H1 (cell line): ENCODE data around the gene RBM20. TPM values are rescaled to one million over a fixed set of nuclear protein-coding genes. Genes with fewer than 3 reads are reported as not detected.

Experiments
- CTCF ChIA-PET: fragments of 300-600 bp; sonication (Branson Sonifier 250); formaldehyde crosslinking; loops from one replicate; lab custom pipeline; 2021; ENCODE audit not compliant: partially characterized antibody; lab: Charles Lee
- POLR2A ChIA-PET: fragments of 300-600 bp; sonication (Branson Sonifier 250); formaldehyde crosslinking; loops from one replicate; lab custom pipeline; 2021; ENCODE audit warnings: inconsistent platforms; ENCODE audit not compliant: partially characterized antibody; lab: Charles Lee
- DNase-seq, 2 experiments: peaks; one replicate each; pipeline versions ENCODE4 v3.0.0 to v3.0.0-alpha.2; 2010 to 2022; ENCODE audit warnings: low spot score in 2 of 2, low read depth in 1 of 2, mixed read lengths in 1 of 2
- FAIRE-seq: peaks from 2 replicates; lab custom pipeline; 2011; peaks lifted over from hg19 to GRCh38; lab: Jason Lieb, UNC
- H2AFZ ChIP-seq: 2 replicates; pipeline ENCODE4 v1.8.1; 2012; ENCODE audit warnings: low read length, inconsistent platforms
- H2AK5ac ChIP-seq: 2 replicates; pipeline ENCODE4 v1.6.1; 2013; ENCODE audit warnings: low read depth, low read length
- H2BK120ac ChIP-seq: replicated peaks from 2 replicates; pipeline ENCODE3; 2013; ENCODE audit warnings: low read depth, low read length, inconsistent platforms
- H2BK12ac ChIP-seq: 2 replicates; pipeline ENCODE4 v1.6.1; 2013; ENCODE audit warnings: low read depth, low read length
- H2BK15ac ChIP-seq: 2 replicates; pipeline ENCODE4 v1.6.1; 2013; ENCODE audit warnings: low read length
- H2BK20ac ChIP-seq: 2 replicates; pipeline ENCODE4 v1.6.1; 2013; ENCODE audit warnings: low read length
- H2BK5ac ChIP-seq: 2 replicates; pipeline ENCODE4 v1.6.1; 2013; ENCODE audit warnings: low read depth, low read length
- H3K14ac ChIP-seq: 2 replicates; pipeline ENCODE4 v1.6.1; 2013; ENCODE audit warnings: inconsistent platforms; ENCODE audit not compliant: insufficient read length
- H3K18ac ChIP-seq: 2 replicates; pipeline ENCODE4 v1.6.1; 2013; ENCODE audit warnings: low read length; ENCODE audit errors: extremely low read depth
- H3K23ac ChIP-seq: 2 replicates; pipeline ENCODE4 v1.6.1; 2013; ENCODE audit warnings: inconsistent platforms; ENCODE audit not compliant: insufficient read length
- H3K23me2 ChIP-seq: 2 replicates; pipeline ENCODE4 v1.6.1; 2013; ENCODE audit warnings: low read depth, low read length
- H3K27ac ChIP-seq: 2 replicates; pipeline ENCODE4 v1.6.1; 2011; ENCODE audit warnings: low read depth, low read length, inconsistent platforms
- H3K27me3 ChIP-seq, 4 experiments: replicated peaks in 1 of 4; 1 replicate in 1 of 4; 2 replicates in 3 of 4; pipeline versions ENCODE4 v1.6.1 to v1.8.1; 2011 to 2013; ENCODE audit warnings: low read length in 3 of 4, mild to moderate bottlenecking in 3 of 4, inconsistent platforms in 2 of 4, mixed read lengths in 2 of 4, moderate library complexity in 1 of 4; ENCODE audit not compliant: control insufficient read depth in 3 of 4, insufficient read depth in 3 of 4; ENCODE audit errors: extremely low read depth in 1 of 4
- H3K36me3 ChIP-seq, 4 experiments: 2 replicates each; pipeline versions ENCODE4 v1.6.1 to v1.8.1; 2011 to 2013; ENCODE audit warnings: mild to moderate bottlenecking in 4 of 4, low read length in 3 of 4, moderate library complexity in 2 of 4, control low read depth in 1 of 4, inconsistent platforms in 1 of 4; ENCODE audit not compliant: insufficient read depth in 4 of 4, control insufficient read depth in 2 of 4
- H3K4ac ChIP-seq: replicated peaks from 2 replicates; pipeline ENCODE3; 2013; ENCODE audit warnings: low read length, low read depth, mixed read lengths, inconsistent platforms; ENCODE audit not compliant: insufficient read length
- H3K4me1 ChIP-seq, 4 experiments: replicated peaks in 1 of 4; 1 replicate in 1 of 4; 2 replicates in 3 of 4; pipeline versions ENCODE4 v1.6.1 to v1.8.1; 2011 to 2013; ENCODE audit warnings: low read length in 3 of 4, inconsistent platforms in 2 of 4, mixed read lengths in 1 of 4; ENCODE audit not compliant: insufficient read depth in 4 of 4, control insufficient read depth in 3 of 4
- H3K4me2 ChIP-seq, 2 experiments: 2 replicates each; pipeline versions ENCODE4 v1.6.1 to v1.8.1; 2011 to 2013; ENCODE audit warnings: low read depth in 2 of 2, low read length in 2 of 2, control low read depth in 1 of 2, inconsistent platforms in 1 of 2, mild to moderate bottlenecking in 1 of 2; ENCODE audit not compliant: insufficient read depth in 1 of 2
- H3K4me3 ChIP-seq, 4 experiments: fragments of 200-600, 300-600 bp in 1 of 4; sonication (generic), shearing (Covaris generic), sonication (Bioruptor Twin) in 1 of 4; 2 replicates each; pipeline versions ENCODE4 v1.5.1 to v1.8.1; 2011 to 2016; ENCODE audit warnings: low read length in 4 of 4, low read depth in 3 of 4, control low read depth in 2 of 4, inconsistent platforms in 2 of 4, mild to moderate bottlenecking in 2 of 4, mixed read lengths in 1 of 4, moderate library complexity in 1 of 4; ENCODE audit not compliant: insufficient read depth in 2 of 4; ENCODE audit errors: extremely low read depth in 1 of 4
- H3K56ac ChIP-seq: replicated peaks from 2 replicates; pipeline ENCODE3; 2013; ENCODE audit warnings: low read depth, mild to moderate bottlenecking, mixed read lengths, low read length, inconsistent platforms; ENCODE audit not compliant: insufficient read length
- H3K79me1 ChIP-seq: 2 replicates; pipeline ENCODE4 v1.6.1; 2013; ENCODE audit warnings: low read depth, low read length, control low read depth
- H3K79me2 ChIP-seq, 2 experiments: 2 replicates each; pipeline versions ENCODE4 v1.6.1 to v1.8.1; 2012 to 2013; ENCODE audit warnings: low read length in 2 of 2, mild to moderate bottlenecking in 2 of 2, inconsistent platforms in 1 of 2; ENCODE audit not compliant: insufficient read depth in 2 of 2, control insufficient read depth in 1 of 2
- H3K9ac ChIP-seq, 4 experiments: replicated peaks in 1 of 4; 1 replicate in 1 of 4; 2 replicates in 3 of 4; pipeline versions ENCODE4 v1.6.1 to v1.8.1; 2011 to 2013; ENCODE audit warnings: low read depth in 3 of 4, low read length in 3 of 4, control low read depth in 2 of 4, mild to moderate bottlenecking in 2 of 4, moderate library complexity in 2 of 4, inconsistent platforms in 1 of 4; ENCODE audit errors: extremely low read depth in 1 of 4
- H3K9me3 ChIP-seq, 2 experiments: 2 replicates each; pipeline versions ENCODE4 v1.6.1 to v1.8.1; 2012 to 2013; ENCODE audit warnings: mild to moderate bottlenecking in 2 of 2, moderate library complexity in 2 of 2, control low read depth in 1 of 2, inconsistent platforms in 1 of 2, low read depth in 1 of 2, low read length in 1 of 2, mixed read lengths in 1 of 2; ENCODE audit not compliant: insufficient read depth in 2 of 2
- H4K20me1 ChIP-seq, 2 experiments: replicated peaks in 1 of 2; 2 replicates each; pipeline versions ENCODE3 to v1.8.1; 2011 to 2013; ENCODE audit warnings: inconsistent platforms in 2 of 2, low read length in 2 of 2, mild to moderate bottlenecking in 1 of 2; ENCODE audit not compliant: insufficient read depth in 2 of 2, control insufficient read depth in 1 of 2
- H4K5ac ChIP-seq: 2 replicates; pipeline ENCODE4 v1.6.1; 2013; ENCODE audit warnings: low read length, low read depth, mixed read lengths, inconsistent platforms; ENCODE audit not compliant: insufficient read length
- H4K8ac ChIP-seq: 2 replicates; pipeline ENCODE4 v1.8.0; 2013; ENCODE audit warnings: mild to moderate bottlenecking, moderate library complexity, low read length, inconsistent platforms; ENCODE audit not compliant: insufficient read depth; ENCODE audit errors: extremely low read depth
- H4K91ac ChIP-seq: replicated peaks from 2 replicates; pipeline ENCODE3; 2013; ENCODE audit warnings: low read length, mixed read lengths, inconsistent platforms; ENCODE audit not compliant: insufficient read length
- CEBPB ChIP-seq: IDR thresholded peaks from 2 replicates; pipeline ENCODE4 v1.6.1; 2012; ENCODE audit warnings: low read depth, low read length
- E2F6 ChIP-seq: IDR thresholded peaks from 2 replicates; pipeline ENCODE4 v1.6.1; 2012; ENCODE audit warnings: inconsistent platforms
- FOSL1 ChIP-seq: IDR thresholded peaks from 2 replicates; pipeline ENCODE4 v1.6.1; 2011; ENCODE audit warnings: mild to moderate bottlenecking, low read depth, low read length, moderate library complexity; ENCODE audit not compliant: insufficient read depth
- GTF2F1 ChIP-seq: IDR thresholded peaks from 2 replicates; pipeline ENCODE4 v1.6.1; 2012; ENCODE audit warnings: low read depth, low read length, improper control_type of control experiment, borderline replicate concordance
- JUND ChIP-seq: IDR thresholded peaks from 2 replicates; pipeline ENCODE4 v1.6.1; 2011; ENCODE audit warnings: mild to moderate bottlenecking, improper control_type of control experiment, low read length
- MAFK ChIP-seq: IDR thresholded peaks from 2 replicates; pipeline ENCODE4 v1.6.1; 2012; ENCODE audit warnings: low read depth, mild to moderate bottlenecking, improper control_type of control experiment, low read length
- PHF8 ChIP-seq: fragments of 200-600 bp; sonication (generic); conservative IDR thresholded peaks from 2 replicates; pipeline ENCODE4 v1.7.1; 2012; ENCODE audit warnings: low read depth, mild to moderate bottlenecking, inconsistent platforms, low read length, moderate library complexity
- USF2 ChIP-seq: IDR thresholded peaks from 2 replicates; pipeline ENCODE4 v1.6.1; 2011; ENCODE audit warnings: low read length, improper control_type of control experiment
- WGBS, 2 experiments: shearing (Covaris generic) in 1 of 2; methylation state at CpG; one replicate each; pipeline versions ENCODE4 v1.1.6 to v1.1.7; 2013 to 2015; ENCODE audit warnings: low lambda C conversion rate in 2 of 2, mixed read lengths in 2 of 2, inconsistent platforms in 1 of 2, low coverage in 1 of 2, missing lambda C conversion rate in 1 of 2; ENCODE audit not compliant: insufficient replicate concordance in 2 of 2, insufficient coverage in 1 of 2, insufficient read length in 1 of 2; ENCODE audit errors: extremely low coverage in 1 of 2, missing lambda C conversion rate in 1 of 2; 5-methylcytosine and 5-hydroxymethylcytosine counted together
- polyA plus RNA-seq, 7 experiments: library from polyadenylated mRNA; depleted of rRNA in 3 of 7; stranded (reverse) in 5 of 7; unstranded in 2 of 7; fragments of >200 nt in 5 of 7; fragments of 200-250 nt in 2 of 7; gene quantifications; 1 replicate in 5 of 7; 2 replicates in 1 of 7; 4 replicates in 1 of 7; pipeline versions ENCODE4 v1.2.1 to v1.2.3, GENCODE V29; 2011 to 2013; ENCODE audit warnings: missing spikeins in 2 of 7, mixed read lengths in 2 of 7
- total RNA-seq: library from RNA; stranded (reverse); fragmentation: NEBNext Ultra II Directional; extraction: Animal tissue kit (Norgen Biotek cat#: 25700); gene quantifications from 2 replicates; pipeline ENCODE4 v1.2.1, GENCODE V29; 2021

Gene RBM20
- total and polyA plus RNA-seq, 2 of the 8 experiments (the other 6 are each of a cell fraction or from before 2014, with no cell fraction given): 0.05 to 0.63 TPM

GRCh38 chr10:110694820-110695538, 50.8 kb downstream of the RBM20 start:
- Histone ChIP-seq H2BK5ac (no peak overlapping the region), H3K23me2 (no peaks in the 10 kb centered on the region), H3K14ac (no peak overlapping the region), H2BK20ac (no peak overlapping the region), H2AFZ (no peak overlapping the region), H4K5ac (no peak overlapping the region), H3K18ac (no peak overlapping the region), H3K4me2 (no peak overlapping the region), H3K56ac (no peak overlapping the region), H2AK5ac (no peak overlapping the region), H3K79me1 (no peaks in the 10 kb centered on the region), H3K27ac (no peak overlapping the region), H4K20me1 (peaks cover 0 to 2% of the 10 kb centered on the region in 2 experiments), H2BK15ac (no peak overlapping the region), H3K36me3 (no peaks in the 10 kb centered on the region), H3K27me3 (no peaks in the 10 kb centered on the region), H3K9me3 (0 out of 4 replicates have a peak, but pooled peaks cover 0 to 6% of the 10 kb centered on the region in 2 experiments), H2BK120ac (no peak overlapping the region), H3K23ac (no peak overlapping the region), H3K4me3 (no peak overlapping the region), H3K9ac (no peak overlapping the region), H4K91ac (no peak overlapping the region), H3K79me2 (no peaks in the 10 kb centered on the region), H3K4me1 (no peaks in the 10 kb centered on the region; a peak in 1 of 7 replicates), H3K4ac (no peak overlapping the region), H2BK12ac (no peak overlapping the region), H4K8ac (no peak overlapping the region)
- FAIRE-seq (no peak), DNase-seq (no peak)
- ChIA-PET POLR2A (interaction anchor here (0.5 kb wide), 1 partner anchor 99 kb away, joined by 3 read pairs; no protein-coding TSS in a partner anchor), CTCF (interaction anchor here (1.0 to 1.7 kb wide), 4 partner anchors 14 to 84 kb away, joined by 3 to 9 read pairs (median 4); no protein-coding TSS in a partner anchor)
- 83% methylated on average over 5 of the region's 5 CpGs; no CpG with 5 or more reads in 1 of the 2 experiments for WGBS, 2 experiments
- TF ChIP-seq CEBPB: no peak
- no peak for TF ChIP-seq USF2
- TF ChIP-seq PHF8: no peak
- TF ChIP-seq GTF2F1: no peak
- no peak for TF ChIP-seq FOSL1
- no peak for TF ChIP-seq MAFK
- TF ChIP-seq E2F6: no peak
- no peak for TF ChIP-seq JUND
